ENCODE measurements around the gene NT5DC3.

The NT5DC3 gene

DNA sequence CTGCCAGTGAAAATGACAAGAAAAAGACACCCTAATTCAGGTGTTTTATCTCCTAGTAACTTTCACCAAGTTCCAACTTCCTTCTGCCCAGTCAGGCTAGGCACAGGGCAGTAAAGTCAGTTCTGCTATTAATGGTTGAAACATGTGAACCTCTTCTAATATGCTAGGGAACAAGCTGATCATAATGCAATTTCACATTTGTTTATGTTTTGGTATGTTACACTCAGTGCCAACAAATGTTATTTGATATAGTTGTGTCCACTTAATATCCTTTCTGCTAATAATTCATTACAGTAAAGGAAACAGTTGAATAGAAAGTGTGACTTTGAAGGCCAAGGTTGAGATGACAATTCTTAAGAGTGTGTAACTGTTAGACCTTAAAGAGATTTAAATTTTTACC, 17.2 kb downstream of the NT5DC3 start:
- H3K27ac ChIP-seq (ENCODE audit: low read depth, low read length), result peak overlapping the region; percentile 43
- peaks cover 49% of the 10 kb centered on the region for H3K4me1 ChIP-seq (ENCODE audit: control insufficient read depth, insufficient read depth, low read length)

DNA sequence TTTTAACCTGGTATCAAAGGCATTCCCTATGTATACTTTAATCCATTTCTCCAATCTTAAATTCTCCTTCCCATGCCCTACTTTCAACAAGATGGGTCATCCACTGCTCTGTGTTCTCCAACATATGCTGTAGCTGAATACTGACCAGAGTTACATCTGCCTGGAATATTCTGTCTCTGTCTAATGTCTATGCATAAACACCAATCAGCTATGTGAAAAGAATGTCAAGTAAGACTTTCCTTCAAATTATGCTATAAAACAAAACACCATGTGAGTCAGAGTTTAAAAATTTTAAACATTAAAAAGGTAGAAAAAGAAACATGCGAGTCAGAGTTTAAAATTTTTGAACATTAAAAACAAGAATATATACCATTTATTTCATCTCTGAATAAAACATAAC, 19.3 kb downstream of the NT5DC3 start:
- H3K4me3 ChIP-seq (ENCODE audit: low read length), result no peak overlapping the region
- peaks cover 5% of the 10 kb centered on the region for H3K36me3 ChIP-seq (ENCODE audit: control insufficient read depth, insufficient read depth, low read length)
- H3K27ac ChIP-seq (ENCODE audit: low read depth, low read length), result peak overlapping the region; percentile 4
- peaks cover 40% of the 10 kb centered on the region for H3K4me1 ChIP-seq (ENCODE audit: control insufficient read depth, insufficient read depth, low read length)
- no peaks in the 10 kb centered on the region for H3K27me3 ChIP-seq (ENCODE audit: control insufficient read depth, insufficient read depth, low read length)
- no peak overlapping the region for H3K9ac ChIP-seq (ENCODE audit: low read length)

More for the DNA sequence above, 17.2 kb downstream of the NT5DC3 start:
- Histone ChIP-seq H3K9ac (ENCODE audit: low read length) (no peak overlapping the region), H3K27me3 (ENCODE audit: control insufficient read depth, insufficient read depth, low read length) (no peaks in the 10 kb centered on the region), H3K4me3 (ENCODE audit: low read length) (no peak overlapping the region), H3K36me3 (ENCODE audit: control insufficient read depth, insufficient read depth, low read length) (peaks cover 5% of the 10 kb centered on the region)

- Histone ChIP-seq H3K27me3 (ENCODE audit: control insufficient read depth, insufficient read depth, low read length) (no peaks in the 10 kb centered on the region), H3K27ac (ENCODE audit: low read depth, low read length) (peak overlapping the region; percentile 51), H3K4me1 (ENCODE audit: control insufficient read depth, insufficient read depth, low read length) (peaks cover 36% of the 10 kb centered on the region), H3K9ac (ENCODE audit: low read length) (no peak overlapping the region), H3K36me3 (ENCODE audit: control insufficient read depth, insufficient read depth, low read length) (peaks cover 5% of the 10 kb centered on the region), H3K4me3 (ENCODE audit: low read length) (no peak overlapping the region)
Measured at GRCh38 chr12:103820881-103821489, 20.0 kb downstream of the NT5DC3 start.

GRCh38 chr12:103820361-103820760, 20.7 kb downstream of the NT5DC3 start:
- peaks cover 5% of the 10 kb centered on the region for H3K36me3 ChIP-seq (ENCODE audit: control insufficient read depth, insufficient read depth, low read length)
- H3K9ac ChIP-seq (ENCODE audit: low read length), result no peak overlapping the region
- H3K4me1 ChIP-seq (ENCODE audit: control insufficient read depth, insufficient read depth, low read length), result peaks cover 34% of the 10 kb centered on the region
- H3K4me3 ChIP-seq (ENCODE audit: low read length), result no peak overlapping the region
- peak overlapping the region; percentile 51 for H3K27ac ChIP-seq (ENCODE audit: low read depth, low read length)
- no peaks in the 10 kb centered on the region for H3K27me3 ChIP-seq (ENCODE audit: control insufficient read depth, insufficient read depth, low read length)

DNA sequence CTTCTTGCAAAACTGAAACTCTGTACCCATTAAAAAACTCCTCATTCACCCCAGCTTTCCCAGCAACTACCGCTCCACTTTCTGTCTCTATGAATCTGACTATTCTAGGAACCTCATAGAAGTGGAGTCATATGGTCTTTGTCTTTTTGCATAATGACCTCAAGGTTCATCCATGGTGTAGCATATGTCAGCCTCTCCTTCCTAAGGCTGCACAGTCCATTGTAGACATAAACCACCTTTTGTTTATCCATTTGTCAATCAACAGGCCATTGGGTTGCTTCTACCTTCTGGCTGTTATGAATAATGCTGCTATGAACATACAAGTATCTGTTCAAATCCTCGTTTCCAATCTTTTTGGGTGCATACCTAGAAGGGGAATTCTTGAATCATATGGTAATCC, 21.1 kb downstream of the NT5DC3 start:
- Histone ChIP-seq H3K36me3 (ENCODE audit: control insufficient read depth, insufficient read depth, low read length) (peaks cover 5% of the 10 kb centered on the region), H3K27ac (ENCODE audit: low read depth, low read length) (peak overlapping the region; percentile 4), H3K27me3 (ENCODE audit: control insufficient read depth, insufficient read depth, low read length) (no peaks in the 10 kb centered on the region), H3K9ac (ENCODE audit: low read length) (no peak overlapping the region), H3K4me1 (ENCODE audit: control insufficient read depth, insufficient read depth, low read length) (peaks cover 34% of the 10 kb centered on the region), H3K4me3 (ENCODE audit: low read length) (no peak overlapping the region)

DNA sequence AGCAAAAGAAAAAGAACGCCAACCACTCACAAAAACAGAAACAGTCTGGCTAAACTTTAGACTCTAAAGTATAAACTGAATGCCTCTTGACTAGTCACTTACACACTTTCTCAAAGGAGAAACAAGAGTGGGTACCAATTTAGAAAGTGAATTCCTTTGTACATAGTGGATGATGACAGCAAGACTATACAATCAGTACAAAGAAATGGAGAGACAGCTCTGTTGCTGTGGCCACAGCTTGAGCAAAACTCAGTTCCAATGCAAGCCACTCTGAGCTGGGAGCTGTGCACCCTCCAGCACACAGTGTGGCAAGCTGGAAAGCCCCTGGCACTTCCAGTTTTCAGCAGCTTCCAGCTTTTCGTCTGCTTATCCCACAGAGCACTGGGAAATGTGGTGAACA, 21.7 kb downstream of the NT5DC3 start:
- Histone ChIP-seq H3K4me1 (ENCODE audit: control insufficient read depth, insufficient read depth, low read length) (peaks cover 34% of the 10 kb centered on the region), H3K36me3 (ENCODE audit: control insufficient read depth, insufficient read depth, low read length) (peaks cover 5% of the 10 kb centered on the region), H3K9ac (ENCODE audit: low read length) (no peak overlapping the region), H3K27ac (ENCODE audit: low read depth, low read length) (no peak overlapping the region), H3K27me3 (ENCODE audit: control insufficient read depth, insufficient read depth, low read length) (no peaks in the 10 kb centered on the region), H3K4me3 (ENCODE audit: low read length) (no peak overlapping the region)

GRCh38 chr12:103817791-103818190, 23.2 kb downstream of the NT5DC3 start:
- Histone ChIP-seq H3K27me3 (ENCODE audit: control insufficient read depth, insufficient read depth, low read length) (no peaks in the 10 kb centered on the region), H3K9ac (ENCODE audit: low read length) (no peak overlapping the region), H3K36me3 (ENCODE audit: control insufficient read depth, insufficient read depth, low read length) (peaks cover 9% of the 10 kb centered on the region), H3K27ac (ENCODE audit: low read depth, low read length) (no peak overlapping the region), H3K4me1 (ENCODE audit: control insufficient read depth, insufficient read depth, low read length) (peaks cover 34% of the 10 kb centered on the region), H3K4me3 (ENCODE audit: low read length) (no peak overlapping the region)

- H3K9ac ChIP-seq (ENCODE audit: low read length), result no peak overlapping the region
- no peaks in the 10 kb centered on the region for H3K27me3 ChIP-seq (ENCODE audit: control insufficient read depth, insufficient read depth, low read length)
- H3K27ac ChIP-seq (ENCODE audit: low read depth, low read length), result no peak overlapping the region
- H3K4me1 ChIP-seq (ENCODE audit: control insufficient read depth, insufficient read depth, low read length), result peaks cover 26% of the 10 kb centered on the region
- H3K4me3 ChIP-seq (ENCODE audit: low read length), result no peak overlapping the region
- H3K36me3 ChIP-seq (ENCODE audit: control insufficient read depth, insufficient read depth, low read length), result peaks cover 11% of the 10 kb centered on the region
Measured at GRCh38 chr12:103816663-103817062, 24.4 kb downstream of the NT5DC3 start.

DNA sequence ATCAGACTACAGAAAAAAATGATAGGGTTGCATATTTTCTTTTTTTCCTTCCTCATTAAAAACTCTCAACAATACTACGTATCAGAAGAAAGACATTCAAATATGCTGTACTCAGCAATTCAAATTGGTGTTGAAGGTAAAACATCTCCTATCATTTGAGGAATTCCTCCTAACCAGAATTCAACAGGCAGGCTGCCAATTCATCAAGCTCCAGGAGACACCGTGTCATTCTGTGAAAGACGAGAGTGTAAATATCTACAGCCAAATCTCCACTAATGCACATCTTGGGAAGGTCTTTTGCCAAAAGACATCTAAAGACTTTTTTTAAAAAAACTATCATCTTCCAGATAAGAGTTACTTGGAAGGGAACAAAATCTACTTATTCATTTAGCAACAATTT, 26.6 kb downstream of the NT5DC3 start:
- peaks cover 11% of the 10 kb centered on the region for H3K4me1 ChIP-seq (ENCODE audit: control insufficient read depth, insufficient read depth, low read length)
- no peak overlapping the region for H3K9ac ChIP-seq (ENCODE audit: low read length)
- H3K36me3 ChIP-seq (ENCODE audit: control insufficient read depth, insufficient read depth, low read length), result peaks cover 6% of the 10 kb centered on the region
- H3K27ac ChIP-seq (ENCODE audit: low read depth, low read length), result no peak overlapping the region
- no peak overlapping the region for H3K4me3 ChIP-seq (ENCODE audit: low read length)
- H3K27me3 ChIP-seq (ENCODE audit: control insufficient read depth, insufficient read depth, low read length), result no peaks in the 10 kb centered on the region

- Histone ChIP-seq H3K4me1 (ENCODE audit: control insufficient read depth, insufficient read depth, low read length) (peaks cover 8% of the 10 kb centered on the region), H3K4me3 (ENCODE audit: low read length) (no peak overlapping the region), H3K9ac (ENCODE audit: low read length) (no peak overlapping the region), H3K27ac (ENCODE audit: low read depth, low read length) (no peak overlapping the region), H3K27me3 (ENCODE audit: control insufficient read depth, insufficient read depth, low read length) (no peaks in the 10 kb centered on the region), H3K36me3 (ENCODE audit: control insufficient read depth, insufficient read depth, low read length) (peaks cover 6% of the 10 kb centered on the region)
Measured at GRCh38 chr12:103813949-103814348, 27.1 kb downstream of the NT5DC3 start.

DNA sequence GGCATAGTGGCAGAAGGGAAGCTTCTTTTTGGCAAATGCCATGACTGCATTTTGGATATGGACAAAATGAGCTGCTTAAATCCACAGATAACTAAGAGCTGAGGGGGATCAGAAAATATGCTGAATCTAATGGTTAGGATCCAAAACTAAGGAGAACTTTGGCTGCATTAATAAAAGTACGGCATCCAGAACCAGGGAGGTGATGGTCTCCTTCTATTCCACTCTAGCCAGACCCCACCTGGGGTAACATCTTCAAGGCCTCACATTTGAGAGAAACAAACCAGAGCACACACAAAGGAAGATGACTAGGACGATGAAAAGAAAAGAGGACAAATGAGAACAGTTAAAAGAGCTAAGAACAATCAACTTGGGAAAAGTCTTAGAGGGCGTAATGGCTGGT, 27.6 kb downstream of the NT5DC3 start:
- no peak overlapping the region for H3K9ac ChIP-seq (ENCODE audit: low read length)
- peaks cover 9% of the 10 kb centered on the region for H3K4me1 ChIP-seq (ENCODE audit: control insufficient read depth, insufficient read depth, low read length)
- no peak overlapping the region for H3K27ac ChIP-seq (ENCODE audit: low read depth, low read length)
- peaks cover 6% of the 10 kb centered on the region for H3K36me3 ChIP-seq (ENCODE audit: control insufficient read depth, insufficient read depth, low read length)
- H3K4me3 ChIP-seq (ENCODE audit: low read length), result no peak overlapping the region
- H3K27me3 ChIP-seq (ENCODE audit: control insufficient read depth, insufficient read depth, low read length), result no peaks in the 10 kb centered on the region

- H3K27me3 ChIP-seq (ENCODE audit: control insufficient read depth, insufficient read depth, low read length), result no peaks in the 10 kb centered on the region
- no peak overlapping the region for H3K9ac ChIP-seq (ENCODE audit: low read length)
- H3K27ac ChIP-seq (ENCODE audit: low read depth, low read length), result no peak overlapping the region
- peaks cover 6% of the 10 kb centered on the region for H3K36me3 ChIP-seq (ENCODE audit: control insufficient read depth, insufficient read depth, low read length)
- no peak overlapping the region for H3K4me3 ChIP-seq (ENCODE audit: low read length)
- H3K4me1 ChIP-seq (ENCODE audit: control insufficient read depth, insufficient read depth, low read length), result peaks cover 15% of the 10 kb centered on the region
Measured at GRCh38 chr12:103812789-103813188, 28.2 kb downstream of the NT5DC3 start.

DNA sequence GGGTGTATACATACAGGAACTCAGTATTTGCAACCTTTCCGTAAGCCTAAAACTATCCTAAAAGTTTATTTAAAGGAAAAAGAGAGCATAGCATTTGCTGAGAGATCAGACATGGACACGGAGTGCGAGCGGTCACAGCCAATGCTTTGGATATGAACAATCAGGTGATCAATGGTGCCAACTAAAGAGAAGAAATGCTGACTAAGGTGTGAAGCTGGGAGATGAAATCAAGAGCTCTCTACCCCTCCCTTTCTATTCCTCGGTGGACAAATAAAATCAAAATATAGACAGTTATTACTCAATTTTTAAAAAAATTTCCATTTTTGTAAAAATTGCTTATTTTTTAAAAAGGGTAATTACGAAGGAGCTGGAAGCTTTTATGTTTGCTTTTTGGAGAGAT, 29.2 kb downstream of the NT5DC3 start:
- Histone ChIP-seq H3K36me3 (ENCODE audit: control insufficient read depth, insufficient read depth, low read length) (peaks cover 6% of the 10 kb centered on the region), H3K4me3 (ENCODE audit: low read length) (no peak overlapping the region), H3K9ac (ENCODE audit: low read length) (no peak overlapping the region), H3K4me1 (ENCODE audit: control insufficient read depth, insufficient read depth, low read length) (peaks cover 21% of the 10 kb centered on the region), H3K27ac (ENCODE audit: low read depth, low read length) (no peak overlapping the region), H3K27me3 (ENCODE audit: control insufficient read depth, insufficient read depth, low read length) (no peaks in the 10 kb centered on the region)
